GM18873 (cell line): Measurements from ENCODE around the gene NVL.
A peak's percentile ranks its signal among the peaks of the same experiment; 100 is the strongest.
"Not testable (repeated sequence)": the region's sequence is repeated elsewhere in the genome, so short reads cannot be mapped to it uniquely, and the experiment has no call there.

ENCODE experiments used
- ATAC-seq: cut with Tn5 transposase; IDR thresholded peaks from one replicate; pipeline ENCODE4 v1.9.1; 2021; ENCODE audit warnings: mild to moderate bottlenecking, moderate library complexity, moderate number of reproducible peaks; ENCODE audit not compliant: unreplicated experiment, low FRiP score

The NVL gene

DNA sequence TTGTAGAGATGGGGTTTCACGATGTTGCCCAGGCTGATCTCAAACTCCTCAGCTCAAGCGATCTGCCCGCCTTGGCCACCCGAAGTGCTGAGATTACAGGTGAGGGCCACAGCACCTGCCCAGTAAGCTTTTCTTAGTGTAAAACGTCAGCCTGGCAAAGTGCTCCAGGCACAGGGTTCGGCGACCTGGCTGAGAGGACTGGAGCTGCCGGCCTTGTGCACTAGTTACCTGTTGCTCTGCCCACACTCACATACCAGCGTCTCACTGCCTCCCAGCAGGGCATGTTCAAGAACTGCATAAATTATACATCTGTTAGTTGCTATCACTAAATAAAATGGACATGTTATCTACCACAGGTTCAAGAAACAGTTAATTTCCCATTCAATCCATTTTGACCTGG lies 91.8 kb downstream of the NVL start:
- no peak for ATAC-seq

- no peak for ATAC-seq
These were observed 92.7 kb downstream of the NVL start for GRCh38 chr1:224237119-224237881.

GRCh38 chr1:224235813-224236493 lies 94.0 kb downstream of the NVL start:
- ATAC-seq: no peak

- no peak for ATAC-seq
These were observed 96.0 kb downstream of the NVL start for GRCh38 chr1:224234017-224234416.

DNA sequence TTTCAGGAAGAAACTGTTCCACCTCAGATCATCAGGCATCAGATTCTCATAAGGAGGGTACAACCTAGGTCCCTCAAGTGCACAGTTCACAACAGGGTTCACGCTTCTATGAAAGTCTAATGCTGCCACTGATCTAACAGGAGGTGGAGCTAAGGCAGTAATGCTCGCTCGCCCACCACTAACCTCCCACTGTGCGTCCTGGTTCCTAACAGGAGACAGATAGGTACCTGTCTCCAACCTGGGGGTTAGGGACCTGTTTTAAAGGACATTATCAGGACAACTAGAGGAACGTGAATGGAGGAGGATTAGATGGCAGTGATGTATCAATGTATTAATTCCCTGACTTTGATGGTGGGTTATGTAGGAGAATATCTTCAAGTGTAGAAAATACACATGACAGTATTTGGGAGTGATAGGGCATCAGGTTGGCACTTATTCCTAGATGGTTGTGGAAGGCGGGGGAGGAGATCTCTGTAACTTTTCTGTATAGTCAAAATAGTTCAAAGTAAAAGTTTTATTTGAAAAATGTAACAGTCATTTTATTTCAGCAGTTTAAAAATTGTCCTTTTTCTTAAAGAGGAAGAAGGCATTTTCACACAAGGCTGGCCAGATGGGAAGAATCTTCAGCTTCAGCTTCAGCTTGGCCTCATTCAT lies 103.0 kb downstream of the NVL start:
- no peak for ATAC-seq

- no peak for ATAC-seq
These were observed 105.9 kb downstream of the NVL start for GRCh38 chr1:224223819-224224714.

GRCh38 chr1:224219612-224220059 lies 110.3 kb downstream of the NVL start:
- ATAC-seq: no peak

DNA sequence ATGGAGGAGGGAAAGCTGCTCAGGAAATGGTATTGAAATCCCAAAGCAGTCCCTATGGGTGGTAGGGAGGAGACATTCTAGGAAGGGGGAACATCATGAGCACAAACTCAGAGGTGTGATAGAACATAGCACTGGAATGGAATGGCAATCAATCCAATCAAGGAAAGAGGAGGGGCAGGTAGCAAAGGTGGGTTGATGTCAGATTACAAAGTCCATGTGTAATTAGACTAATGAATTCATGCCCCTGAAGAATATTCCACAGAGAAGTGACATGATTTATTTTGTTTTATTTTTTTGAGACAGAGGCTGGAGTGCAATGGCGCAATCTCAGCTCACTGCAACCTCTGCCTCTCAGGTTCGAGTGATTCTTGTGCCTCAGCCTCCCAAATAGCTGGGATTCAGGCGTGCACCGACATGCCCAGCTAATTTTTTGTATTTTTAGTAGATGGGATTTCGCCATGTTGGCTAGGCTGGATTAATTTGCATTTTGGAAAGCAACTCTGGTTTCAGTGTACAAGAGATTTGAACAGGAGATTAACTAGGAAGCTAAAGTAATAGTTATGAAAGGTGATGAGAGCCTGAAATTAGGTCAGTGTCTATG lies 110.9 kb downstream of the NVL start:
- ATAC-seq: no peak

GRCh38 chr1:224217655-224218623 lies 112.0 kb downstream of the NVL start:
- ATAC-seq: no peak

DNA sequence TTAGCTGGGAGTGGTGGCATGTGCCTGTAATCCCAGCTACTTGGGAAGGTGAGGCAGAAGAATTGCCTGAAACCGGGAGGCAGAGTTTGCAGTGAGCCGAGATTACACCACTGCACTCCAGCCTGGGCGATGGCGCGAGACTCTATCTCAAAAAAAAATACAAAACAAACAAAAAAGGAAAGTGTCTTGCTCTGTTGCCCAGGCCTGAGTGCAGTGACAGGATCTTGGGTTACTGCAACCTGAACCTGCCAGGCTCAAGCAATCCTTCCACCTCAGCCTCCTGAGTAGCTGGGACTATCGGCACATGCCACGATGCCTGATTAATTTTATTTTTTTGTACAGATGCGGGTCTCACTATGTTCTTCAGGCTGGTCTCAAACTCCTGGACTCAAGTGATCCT lies 113.6 kb downstream of the NVL start:
- ATAC-seq: no peak

DNA sequence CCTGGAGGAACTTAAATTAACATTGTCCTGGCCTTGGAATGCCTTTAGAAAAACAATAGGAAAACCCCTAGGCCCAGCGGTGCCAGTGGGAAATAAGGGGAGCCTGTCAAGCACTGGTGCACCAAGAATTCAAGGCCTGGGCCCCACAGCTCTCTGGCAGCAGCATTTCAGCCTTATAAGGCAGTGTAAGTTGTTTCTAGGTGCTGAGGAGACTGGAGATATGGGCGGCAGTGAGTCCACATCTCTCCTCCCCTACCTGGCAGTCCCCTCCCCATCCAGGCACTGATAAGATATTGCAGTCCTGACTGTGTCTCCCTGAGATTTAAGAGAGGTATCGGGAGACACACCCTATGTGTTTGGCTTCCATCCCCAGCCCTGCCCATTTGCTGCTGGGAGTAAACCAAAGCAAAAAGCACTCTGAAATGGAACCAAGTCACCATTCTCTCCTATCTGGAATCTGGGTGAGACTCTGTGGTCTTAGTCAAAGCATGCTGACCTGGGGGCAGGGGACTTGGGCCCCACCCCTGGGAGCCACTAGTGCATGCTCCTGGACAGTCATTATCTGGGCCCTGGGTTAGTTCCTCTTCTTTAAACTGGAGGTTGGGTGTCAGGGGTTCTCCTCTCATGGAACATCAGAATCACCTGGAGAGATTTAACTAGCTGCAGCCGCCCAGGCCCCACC lies 116.4 kb downstream of the NVL start:
- no peak for ATAC-seq

DNA sequence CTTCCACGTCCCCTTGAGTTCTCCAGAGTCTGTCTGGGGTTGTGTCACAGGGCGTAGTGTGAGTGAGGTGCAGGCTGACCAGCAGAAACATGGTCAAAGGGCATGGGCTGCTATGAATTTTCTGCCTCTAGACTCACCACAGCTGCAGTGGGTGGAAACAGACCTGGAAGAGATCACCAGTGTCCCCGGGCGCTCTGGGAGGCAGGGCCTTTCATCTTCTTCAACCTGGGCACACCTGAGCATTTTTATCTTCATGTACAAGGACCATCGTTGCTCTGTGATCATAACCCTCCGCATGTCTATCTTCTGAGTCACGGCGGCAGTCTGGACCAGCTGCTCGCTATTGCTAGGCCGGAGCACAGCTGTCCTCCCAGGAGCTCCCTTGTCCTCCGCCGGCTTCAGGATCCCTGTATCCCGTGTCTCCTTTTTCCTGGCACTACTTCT lies 117.3 kb downstream of the NVL start:
- no peak for ATAC-seq

- no peak for ATAC-seq
These were observed 118.6 kb downstream of the NVL start for GRCh38 chr1:224211206-224211962.

- not testable (repeated sequence) for ATAC-seq
These were observed 123.9 kb downstream of the NVL start for GRCh38 chr1:224205931-224206538.

DNA sequence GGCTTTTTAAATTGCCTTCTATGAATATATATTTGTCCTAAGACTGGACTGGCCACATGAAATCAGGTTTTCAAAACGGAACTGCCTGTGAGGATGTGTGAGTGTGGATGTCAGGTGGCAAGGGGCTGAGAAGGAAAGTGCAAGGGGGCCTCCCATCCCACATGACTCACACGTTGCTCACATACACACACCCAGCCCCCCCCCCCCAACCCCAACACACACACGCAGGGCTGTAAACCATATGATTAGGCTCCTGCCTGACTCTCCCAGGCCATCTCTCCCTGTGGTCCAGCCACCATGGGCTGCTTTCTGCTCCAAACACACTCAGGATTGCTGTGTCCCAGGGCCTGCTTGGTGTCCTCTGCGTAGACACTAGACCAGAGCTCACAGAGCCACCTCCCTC lies 124.5 kb downstream of the NVL start:
- no peak for ATAC-seq

- peak; percentile 42 for ATAC-seq
These were observed 126.5 kb downstream of the NVL start for GRCh38 chr1:224203243-224204016.
